SJCRH30 (cell line): ENCODE data around the gene PLEKHG1. TPM values are rescaled to one million over a fixed set of nuclear protein-coding genes. Genes with fewer than 3 reads are reported as not detected.

ENCODE experiments used
- DNase-seq, 2 experiments: peaks; one replicate each; pipeline ENCODE4 v3.0.0-alpha.2; 2015 to 2020
- H3K27ac ChIP-seq: fragments of 250-450 bp; sonication (Bioruptor Pico); 2 replicates; pipeline ENCODE4 v1.5.1; 2020; ENCODE audit warnings: mild to moderate bottlenecking, moderate library complexity
- H3K27me3 ChIP-seq: fragments of 250-450 bp; sonication (Bioruptor Pico); 2 replicates; pipeline ENCODE4 v1.5.1; 2020; ENCODE audit warnings: mild to moderate bottlenecking, moderate library complexity
- H3K36me3 ChIP-seq: fragments of 250-450 bp; sonication (Bioruptor Pico); 2 replicates; pipeline ENCODE4 v1.5.1; 2020; ENCODE audit warnings: mild to moderate bottlenecking, moderate library complexity
- H3K4me1 ChIP-seq: fragments of 250-450 bp; sonication (Bioruptor Pico); 2 replicates; pipeline ENCODE4 v1.5.1; 2020; ENCODE audit warnings: mild to moderate bottlenecking, moderate library complexity
- H3K4me3 ChIP-seq: fragments of 250-450 bp; sonication (Bioruptor Pico); 2 replicates; pipeline ENCODE4 v1.5.1; 2020; ENCODE audit warnings: mild to moderate bottlenecking, moderate library complexity
- H3K9me3 ChIP-seq: fragments of 250-450 bp; sonication (Bioruptor Pico); replicated peaks from 2 replicates; pipeline ENCODE4 v1.5.1; 2020; ENCODE audit warnings: mild to moderate bottlenecking, moderate library complexity
- total RNA-seq: library from RNA; depleted of rRNA; stranded (reverse); fragments of >200 nt; shearing (Covaris generic); gene quantifications from 2 replicates; pipeline ENCODE4 v1.2.3, GENCODE V29; 2014

PLEKHG1 gene
- total RNA-seq, 1 experiment from 2014 or later: 13.8 TPM

GRCh38 chr6:150576651-150577226, 22.9 kb upstream of the PLEKHG1 start:
- Histone ChIP-seq H3K4me3 (no peak overlapping the region), H3K9me3 (no peaks in the 10 kb centered on the region), H3K36me3 (no peaks in the 10 kb centered on the region), H3K27ac (no peak overlapping the region), H3K4me1 (peaks cover 19% of the 10 kb centered on the region), H3K27me3 (no peaks in the 10 kb centered on the region)
- DNase-seq: no peak

GRCh38 chr6:150579611-150580010, 20.1 kb upstream of the PLEKHG1 start:
- H3K27me3 ChIP-seq: no peaks in the 10 kb centered on the region
- peaks cover 23% of the 10 kb centered on the region for H3K4me1 ChIP-seq
- H3K36me3 ChIP-seq: no peaks in the 10 kb centered on the region
- H3K27ac ChIP-seq: no peak overlapping the region
- H3K4me3 ChIP-seq: no peak overlapping the region
- no peaks in the 10 kb centered on the region for H3K9me3 ChIP-seq
- no peak for DNase-seq

DNA sequence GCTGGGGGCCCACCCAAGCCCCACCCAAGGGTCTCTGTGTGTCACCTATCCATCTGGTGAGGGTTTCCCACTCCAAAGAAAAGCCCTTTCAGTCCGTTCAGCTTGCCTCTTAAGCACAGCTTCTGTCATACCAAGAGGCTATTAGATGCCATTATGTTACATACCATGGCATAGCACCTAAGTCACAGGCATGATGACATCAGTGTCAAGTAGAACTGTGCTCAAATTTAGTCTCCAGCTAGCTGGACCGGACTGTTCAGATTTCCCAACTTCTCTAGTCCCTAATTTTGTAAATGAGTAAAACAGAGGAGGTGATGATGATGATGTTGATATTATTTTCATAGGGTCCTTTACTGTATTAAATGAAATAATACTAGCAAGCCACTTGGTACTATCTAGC, 19.2 kb upstream of the PLEKHG1 start:
- H3K4me1 ChIP-seq: peaks cover 23% of the 10 kb centered on the region
- H3K27me3 ChIP-seq: no peaks in the 10 kb centered on the region
- H3K9me3 ChIP-seq: no peaks in the 10 kb centered on the region
- DNase-seq: no peak
- no peaks in the 10 kb centered on the region for H3K36me3 ChIP-seq
- no peak overlapping the region for H3K4me3 ChIP-seq
- no peak overlapping the region for H3K27ac ChIP-seq

DNA sequence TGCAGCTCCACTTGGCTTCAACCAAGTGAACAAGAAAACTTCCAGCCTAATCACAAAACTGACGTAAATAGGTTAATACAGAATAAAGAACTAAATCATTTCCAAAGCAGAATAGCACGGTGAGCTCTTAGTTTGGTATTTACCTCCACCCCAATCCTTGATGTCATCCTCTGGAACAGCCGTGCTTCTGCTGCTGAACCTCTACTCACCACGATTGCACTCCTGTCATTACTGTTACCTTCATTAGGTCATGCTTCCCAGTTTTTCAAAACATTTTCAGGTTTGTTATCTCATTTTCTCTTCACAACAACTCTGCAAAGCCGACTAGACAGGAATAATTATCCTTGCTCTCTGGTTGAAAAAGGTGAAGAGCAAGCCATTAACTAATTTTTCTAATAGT, 15.6 kb upstream of the PLEKHG1 start:
- H3K9me3 ChIP-seq: no peaks in the 10 kb centered on the region
- no peak for DNase-seq
- no peak overlapping the region for H3K4me3 ChIP-seq
- H3K4me1 ChIP-seq: peaks cover 19% of the 10 kb centered on the region
- H3K27ac ChIP-seq: no peak overlapping the region
- H3K36me3 ChIP-seq: no peaks in the 10 kb centered on the region
- no peaks in the 10 kb centered on the region for H3K27me3 ChIP-seq

- H3K36me3 ChIP-seq: no peaks in the 10 kb centered on the region
- H3K27ac ChIP-seq: no peak overlapping the region
- H3K4me1 ChIP-seq: peaks cover 19% of the 10 kb centered on the region
- H3K4me3 ChIP-seq: no peak overlapping the region
- no peak for DNase-seq
- no peaks in the 10 kb centered on the region for H3K27me3 ChIP-seq
- H3K9me3 ChIP-seq: no peaks in the 10 kb centered on the region
Measured at GRCh38 chr6:150584596-150584995, 15.1 kb upstream of the PLEKHG1 start.

DNA sequence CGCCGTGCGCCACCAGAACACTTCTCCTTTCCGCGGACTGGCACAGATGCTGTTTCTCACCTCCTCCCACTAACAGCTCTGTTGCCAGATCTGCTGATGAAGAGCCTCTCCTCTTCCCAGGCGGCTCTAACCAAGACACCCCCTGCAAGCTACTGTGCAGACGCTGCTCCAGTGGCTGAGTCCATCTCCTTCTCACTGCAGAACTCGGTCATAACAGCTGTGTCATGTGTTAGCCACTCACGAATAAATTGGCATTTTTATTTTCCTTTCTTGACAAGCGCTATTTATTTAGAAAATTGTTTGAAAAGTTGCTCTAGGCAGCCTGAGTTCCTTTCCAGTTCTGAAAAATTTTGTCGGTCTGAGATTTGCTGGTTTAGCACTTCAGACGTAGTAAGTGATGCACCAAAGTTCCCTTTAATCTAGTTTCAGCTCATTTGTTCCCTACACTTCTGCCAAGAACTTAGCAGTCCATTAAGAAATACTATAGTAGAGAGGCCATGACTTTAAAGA, 12.8 kb upstream of the PLEKHG1 start:
- DNase-seq: no peak
- Histone ChIP-seq H3K27ac (no peak overlapping the region), H3K36me3 (no peaks in the 10 kb centered on the region), H3K27me3 (no peaks in the 10 kb centered on the region), H3K9me3 (peaks cover 4% of the 10 kb centered on the region; the same call in 1 of the 2 replicates), H3K4me1 (peaks cover 12% of the 10 kb centered on the region), H3K4me3 (no peak overlapping the region)

- no peak overlapping the region for H3K27ac ChIP-seq
Measured at GRCh38 chr6:150587637-150588036, 12.0 kb upstream of the PLEKHG1 start.

GRCh38 chr6:150588888-150589499, 10.7 kb upstream of the PLEKHG1 start:
- peaks cover 4% of the 10 kb centered on the region; the same call in 1 of the 2 replicates for H3K9me3 ChIP-seq
- H3K4me3 ChIP-seq: no peak overlapping the region
- H3K36me3 ChIP-seq: no peaks in the 10 kb centered on the region
- no peaks in the 10 kb centered on the region; the same call in 1 of the 2 replicates for H3K4me1 ChIP-seq
- H3K27me3 ChIP-seq: no peaks in the 10 kb centered on the region
- H3K27ac ChIP-seq: no peak overlapping the region
- DNase-seq: no peak

More at GRCh38 chr6:150587637-150588036, 12.0 kb upstream of the PLEKHG1 start:
- Histone ChIP-seq H3K27me3 (no peaks in the 10 kb centered on the region), H3K4me1 (peaks cover 8% of the 10 kb centered on the region), H3K4me3 (no peak overlapping the region), H3K36me3 (no peaks in the 10 kb centered on the region), H3K9me3 (peaks cover 4% of the 10 kb centered on the region; the same call in 1 of the 2 replicates)
- DNase-seq: no peak

- no peak overlapping the region for H3K27ac ChIP-seq
- H3K4me3 ChIP-seq: no peak overlapping the region
- H3K9me3 ChIP-seq: peaks cover 4% of the 10 kb centered on the region; the same call in 1 of the 2 replicates
- no peak for DNase-seq
- H3K4me1 ChIP-seq: no peaks in the 10 kb centered on the region; the same call in 1 of the 2 replicates
- no peaks in the 10 kb centered on the region for H3K27me3 ChIP-seq
- H3K36me3 ChIP-seq: no peaks in the 10 kb centered on the region
Measured at GRCh38 chr6:150589852-150590251, 9.8 kb upstream of the PLEKHG1 start.

- Histone ChIP-seq H3K4me1 (no peaks in the 10 kb centered on the region), H3K4me3 (no peak overlapping the region), H3K36me3 (no peaks in the 10 kb centered on the region), H3K27ac (no peak overlapping the region), H3K27me3 (no peaks in the 10 kb centered on the region), H3K9me3 (peaks cover 4% of the 10 kb centered on the region; the same call in 1 of the 2 replicates)
- no peak for DNase-seq
Measured at GRCh38 chr6:150590446-150590845, 9.2 kb upstream of the PLEKHG1 start.

- Histone ChIP-seq H3K9me3 (peaks cover 4% of the 10 kb centered on the region; the same call in 1 of the 2 replicates), H3K27ac (no peak overlapping the region), H3K4me3 (no peak overlapping the region), H3K36me3 (no peaks in the 10 kb centered on the region), H3K27me3 (no peaks in the 10 kb centered on the region), H3K4me1 (peaks cover 17% of the 10 kb centered on the region)
- peak in 1 of 2 experiments; percentile 60 for DNase-seq
Measured at GRCh38 chr6:150592377-150592995, 7.2 kb upstream of the PLEKHG1 start.

- no peak overlapping the region for H3K4me3 ChIP-seq
Measured at GRCh38 chr6:150593119-150593518, 6.6 kb upstream of the PLEKHG1 start.

DNA sequence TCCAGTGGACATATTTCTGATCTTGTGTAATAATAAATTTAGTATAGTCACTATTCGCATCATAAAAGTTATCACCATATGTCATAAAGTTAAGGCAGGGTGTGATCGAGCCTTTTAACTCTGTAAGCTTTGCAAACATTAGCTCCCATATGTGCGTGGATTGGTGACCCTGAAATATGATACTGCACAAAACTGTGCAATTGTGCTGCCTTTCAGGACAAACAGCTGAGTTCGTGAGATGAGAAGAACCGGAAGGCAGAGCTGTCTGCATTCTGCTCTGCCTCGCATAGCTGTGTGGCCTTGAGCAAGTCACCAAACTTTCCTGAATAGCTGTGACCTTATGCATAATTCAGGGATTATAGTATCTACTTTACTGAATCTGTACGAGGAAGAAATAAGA, 3.2 kb upstream of the PLEKHG1 start:
- no peak overlapping the region for H3K27ac ChIP-seq
- no peaks in the 10 kb centered on the region for H3K36me3 ChIP-seq
- peak; percentile 45 to 78 for DNase-seq
- H3K9me3 ChIP-seq: no peaks in the 10 kb centered on the region
- H3K27me3 ChIP-seq: no peaks in the 10 kb centered on the region
- H3K4me3 ChIP-seq: no peak overlapping the region
- H3K4me1 ChIP-seq: peaks cover 36% of the 10 kb centered on the region

More at GRCh38 chr6:150593119-150593518, 6.6 kb upstream of the PLEKHG1 start:
- H3K27ac ChIP-seq: no peak overlapping the region
- DNase-seq: no peak
- H3K36me3 ChIP-seq: no peaks in the 10 kb centered on the region
- H3K9me3 ChIP-seq: peaks cover 4% of the 10 kb centered on the region; the same call in 1 of the 2 replicates
- no peaks in the 10 kb centered on the region for H3K27me3 ChIP-seq
- H3K4me1 ChIP-seq: peaks cover 23% of the 10 kb centered on the region

DNA sequence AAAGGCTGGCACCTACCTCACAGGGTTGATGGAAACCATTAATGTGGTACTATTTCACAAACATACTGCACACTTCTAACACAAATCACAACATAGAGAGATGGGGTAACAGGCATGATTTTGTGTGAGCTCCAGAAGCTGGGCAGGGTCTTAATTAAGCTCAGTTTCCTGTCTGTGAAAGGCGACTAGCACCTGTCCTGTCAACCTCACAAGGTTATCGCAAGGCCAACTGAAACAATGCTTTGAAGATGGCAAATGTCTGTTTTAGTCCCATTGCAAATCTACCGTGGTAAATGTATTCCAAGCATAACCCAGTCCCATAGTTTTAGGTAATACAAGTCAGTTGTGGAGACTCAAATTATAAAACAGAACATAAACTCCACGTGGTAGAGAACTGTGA, 1.3 kb upstream of the PLEKHG1 start:
- peak; percentile 69 to 88 for DNase-seq
- no peak overlapping the region for H3K4me3 ChIP-seq
- H3K36me3 ChIP-seq: no peaks in the 10 kb centered on the region
- peaks cover 36% of the 10 kb centered on the region for H3K4me1 ChIP-seq
- no peaks in the 10 kb centered on the region for H3K27me3 ChIP-seq
- H3K27ac ChIP-seq: peak overlapping the region; percentile 56
- H3K9me3 ChIP-seq: no peaks in the 10 kb centered on the region

- no peak overlapping the region for H3K4me3 ChIP-seq
- peak in 1 of 2 experiments; percentile 50 for DNase-seq
- H3K36me3 ChIP-seq: no peaks in the 10 kb centered on the region
- H3K9me3 ChIP-seq: no peaks in the 10 kb centered on the region
- H3K27ac ChIP-seq: peak overlapping the region; percentile 56
- peaks cover 36% of the 10 kb centered on the region for H3K4me1 ChIP-seq
- no peaks in the 10 kb centered on the region for H3K27me3 ChIP-seq
Measured at GRCh38 chr6:150598858-150599198, 857 bp upstream of the PLEKHG1 start.
